WTC11 (cell line): ENCODE results near the gene ASB8.

Experiments used
- CREM ChIP-seq: sonication (generic); formaldehyde crosslinking; IDR thresholded peaks from 2 replicates; pipeline ENCODE4 v1.8.1; 2022; ENCODE audit warnings: mild to moderate bottlenecking, missing genetic modification reagents, moderate library complexity
- ESRRA ChIP-seq: sonication (generic); formaldehyde crosslinking; IDR thresholded peaks from 2 replicates; pipeline ENCODE4 v1.8.1; 2022; ENCODE audit warnings: mild to moderate bottlenecking, missing genetic modification reagents, borderline replicate concordance
- JUN ChIP-seq: sonication (generic); formaldehyde crosslinking; IDR thresholded peaks from 2 replicates; pipeline ENCODE4 v1.8.0; 2023; ENCODE audit warnings: mild to moderate bottlenecking, missing genetic modification reagents
- NFYB ChIP-seq: sonication (generic); formaldehyde crosslinking; conservative IDR thresholded peaks from 2 replicates; pipeline ENCODE4 v1.8.0; 2022; ENCODE audit warnings: low read depth, missing genetic modification reagents
- TF ChIP-seq, protein P1 (sequence below): fragments of 200-600 bp; IDR thresholded peaks from 2 replicates; pipeline ENCODE4 v1.8.0; 2022; ENCODE audit warnings: antibody characterized with exemption

- TF ChIP-seq, protein P1, sequence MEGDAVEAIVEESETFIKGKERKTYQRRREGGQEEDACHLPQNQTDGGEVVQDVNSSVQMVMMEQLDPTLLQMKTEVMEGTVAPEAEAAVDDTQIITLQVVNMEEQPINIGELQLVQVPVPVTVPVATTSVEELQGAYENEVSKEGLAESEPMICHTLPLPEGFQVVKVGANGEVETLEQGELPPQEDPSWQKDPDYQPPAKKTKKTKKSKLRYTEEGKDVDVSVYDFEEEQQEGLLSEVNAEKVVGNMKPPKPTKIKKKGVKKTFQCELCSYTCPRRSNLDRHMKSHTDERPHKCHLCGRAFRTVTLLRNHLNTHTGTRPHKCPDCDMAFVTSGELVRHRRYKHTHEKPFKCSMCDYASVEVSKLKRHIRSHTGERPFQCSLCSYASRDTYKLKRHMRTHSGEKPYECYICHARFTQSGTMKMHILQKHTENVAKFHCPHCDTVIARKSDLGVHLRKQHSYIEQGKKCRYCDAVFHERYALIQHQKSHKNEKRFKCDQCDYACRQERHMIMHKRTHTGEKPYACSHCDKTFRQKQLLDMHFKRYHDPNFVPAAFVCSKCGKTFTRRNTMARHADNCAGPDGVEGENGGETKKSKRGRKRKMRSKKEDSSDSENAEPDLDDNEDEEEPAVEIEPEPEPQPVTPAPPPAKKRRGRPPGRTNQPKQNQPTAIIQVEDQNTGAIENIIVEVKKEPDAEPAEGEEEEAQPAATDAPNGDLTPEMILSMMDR, result no peak
- TF ChIP-seq ESRRA (CRISPR knock-in tag), result no peak
- no peak for TF ChIP-seq CREM (CRISPR knock-in tag)
- no peak for TF ChIP-seq JUN (CRISPR knock-in tag)
- TF ChIP-seq NFYB (CRISPR knock-in tag), result no peak
Measured at GRCh38 chr12:48180424-48180823, 23.1 kb upstream of the ASB8 start.
